Heart right ventricle (tissue), 16 donors: Measurements from ENCODE around the gene TMC5. TPM values are rescaled to one million over a fixed set of nuclear protein-coding genes. Genes with fewer than 3 reads are reported as not detected.

Experiments used
- ATAC-seq, 8 donors: fragments of 200-7000 bp; cut with Tn5 transposase; one replicate each; pipeline ENCODE4 v1.9.1; 2020; ENCODE audit warnings: mild to moderate bottlenecking in 8 of 8, moderate library complexity in 8 of 8, moderate number of reproducible peaks in 1 of 8
- DNase-seq, 2 donors: peaks; one replicate each; pipeline ENCODE4 v3.0.0-alpha.2; 2020
- H3K27ac ChIP-seq, 10 donors: fragments of 200-600 bp; sonication (generic) in 2 of 10; one replicate each; pipeline versions ENCODE4 v1.5.0 to v1.8.0; 2020 to 2022; ENCODE audit warnings: mild to moderate bottlenecking in 3 of 10
- H3K27me3 ChIP-seq, 7 donors: fragments of 200-600 bp; one replicate each; pipeline ENCODE4 v1.8.0; 2021 to 2022; ENCODE audit warnings: mild to moderate bottlenecking in 2 of 7
- H3K36me3 ChIP-seq, 9 donors: fragments of 200-600 bp; sonication (generic) in 1 of 9; one replicate each; pipeline versions ENCODE4 v1.5.0 to v1.8.0; 2020 to 2022; ENCODE audit warnings: mild to moderate bottlenecking in 2 of 9
- H3K4me1 ChIP-seq, 9 donors: fragments of 200-600 bp; sonication (generic) in 1 of 9; one replicate each; pipeline versions ENCODE4 v1.5.0 to v1.8.0; 2020 to 2022; ENCODE audit warnings: mild to moderate bottlenecking in 4 of 9
- H3K4me3 ChIP-seq, 10 donors: fragments of 200-600 bp; sonication (generic) in 2 of 10; one replicate each; pipeline versions ENCODE4 v1.5.0 to v1.8.0; 2020 to 2022; ENCODE audit warnings: mild to moderate bottlenecking in 7 of 10, moderate library complexity in 2 of 10
- H3K9me3 ChIP-seq, 11 donors: fragments of 200-600 bp in 10 of 11; sonication (generic) in 2 of 11; one replicate each; pipeline versions ENCODE4 v1.5.0 to v1.8.0; 2013 to 2022; ENCODE audit warnings: mild to moderate bottlenecking in 2 of 11, control low read depth in 1 of 11, moderate library complexity in 1 of 11
- CTCF ChIP-seq, 9 donors: fragments of 200-600 bp; sonication (generic) in 2 of 9; IDR thresholded peaks; one replicate each; pipeline versions ENCODE4 v1.5.0 to v1.8.0; 2021 to 2022; ENCODE audit warnings: antibody characterized with exemption in 9 of 9, mild to moderate bottlenecking in 5 of 9, moderate library complexity in 1 of 9
- WGBS, 2 donors: extraction: QIAGEN DNeasy Blood & Tissue Kit; methylation state at CpG; one replicate each; pipeline ENCODE4 v1.1.7; 2013; ENCODE audit warnings: inconsistent platforms in 1 of 2; 5-methylcytosine and 5-hydroxymethylcytosine counted together
- intact Hi-C, 10 donors: fragments of 100-400 bp; cut with DNase I; formaldehyde crosslinking; loops; one replicate each; pipeline versions ENCODE4 v1.11.1 to v1.14.2; 2022
- polyA plus RNA-seq, 2 donors: library from polyadenylated mRNA; stranded (reverse); fragments of 200-250 nt; gene quantifications; one replicate each; pipeline ENCODE4 v1.2.3, GENCODE V29; 2013
- total RNA-seq, 10 donors: library from RNA; stranded (reverse); fragmentation: NEBNext Ultra II Directional in 3 of 10; extraction: Animal tissue kit (Norgen Biotek cat#: 25700) in 3 of 10; gene quantifications; one replicate each; pipeline versions ENCODE4 v1.2.1 to v1.2.4, GENCODE V29; 2021 to 2023
- donor health status: Arrhythmogenic right ventricular cardiomyopathy.
- donor health status: ischemic (EF 13 %, LVEDD 7.1; RV severe dilation, severe dysfunction).
- donor health status: healthy with polysubstance abuse.
- donor health status: DM: no; HTN: yes; CAD: no.
- donor health status: DM: no; HTN: no; CAD: no.
- donor health status: ischemic (EF 25% LVEDD 6.9; RV normal size, moderate dysfunction).
- donor health status: ischemic (EF 25% LVEDD 5.7; RV mildly dilated, moderate dysfunction).
- donor health status: healthy.
- donor health status: DM: yes; HTN: yes; CAD: no.
- donor health status: Ischemic cardiomyopathy.
- donor health status: ischemic (EF 35%, LVEDD 5.7; RV mildly dilated, moderate dysfunction).
- donor health status: nonischemic (EF 11% LVEDD 7.7; RV severe dilation, severe dysfunction).
- donor health status: DM: yes; HTN: yes; CAD: no.
- donor health status: PGD.
- donor health status: ischemic (EF 29% LVEDD 5.4; RV normal size, mild dysfunction).
- donor health status: nonischemic (EF 23%, LVEDD 6.1; RV moderate dilation, normal function).

TMC5 gene
- total and polyA plus RNA-seq, 12 donors = under 0.01 to 0.13 (median 0.10) TPM; not detected in 8

GRCh38 chr16:19486051-19486450 is 68.4 kb downstream of the TMC5 start:
- Histone ChIP-seq H3K27me3 (peaks cover 0 to 4% (median 0%) of the 10 kb centered on the region in 7 donors), H3K27ac (no peak overlapping the region), H3K4me1 (no peaks in the 10 kb centered on the region), H3K36me3 (no peaks in the 10 kb centered on the region), H3K4me3 (no peak overlapping the region), H3K9me3 (no peaks in the 10 kb centered on the region)
- ATAC-seq (no peak), DNase-seq (no peak)
- TF ChIP-seq CTCF (IDR thresholded peaks at IDR 0.05) = no peak
- WGBS, 2 donors = 70 to 88% methylated on average over 4 of the region's 4 CpGs
- intact Hi-C loops = no loop called here

- Histone ChIP-seq H3K27ac (no peak overlapping the region), H3K36me3 (no peaks in the 10 kb centered on the region), H3K27me3 (peaks cover 0 to 4% (median 0%) of the 10 kb centered on the region in 7 donors), H3K4me3 (no peak overlapping the region), H3K9me3 (no peaks in the 10 kb centered on the region), H3K4me1 (no peaks in the 10 kb centered on the region)
- WGBS, 2 donors = 86 to 87% methylated on average over 10 of the region's 10 CpGs
- intact Hi-C loops = no loop called here
- DNase-seq (no peak), ATAC-seq (no peak)
- no peak for TF ChIP-seq CTCF (IDR thresholded peaks at IDR 0.05)
These were observed 69.2 kb downstream of the TMC5 start for GRCh38 chr16:19486750-19487325.

- Histone ChIP-seq H3K27me3 (peaks cover 0 to 3% (median 0%) of the 10 kb centered on the region in 7 donors), H3K4me3 (no peak overlapping the region), H3K9me3 (no peaks in the 10 kb centered on the region), H3K36me3 (no peaks in the 10 kb centered on the region), H3K4me1 (peaks cover 0 to under 1% (median 0%) of the 10 kb centered on the region in 9 donors), H3K27ac (no peak overlapping the region)
- DNase-seq (no peak), ATAC-seq (peak in 1 of 8 donors; percentile 27)
- 40 to 55% methylated on average over 4 of the region's 4 CpGs for WGBS, 2 donors
- intact Hi-C loops = no loop called here
- no peak for TF ChIP-seq CTCF (IDR thresholded peaks at IDR 0.05)
These were observed 70.5 kb downstream of the TMC5 start for GRCh38 chr16:19488213-19488640.

GRCh38 chr16:19490619-19491018 is 72.9 kb downstream of the TMC5 start:
- H3K27ac ChIP-seq = no peak overlapping the region
- ATAC-seq (no peak), DNase-seq (no peak)
- 67 to 71% methylated on average over 1 of the region's 1 CpG for WGBS, 2 donors
- TF ChIP-seq CTCF (IDR thresholded peaks at IDR 0.05) = no peak
- H3K4me3 ChIP-seq = no peak overlapping the region
- H3K27me3 ChIP-seq = no peaks in the 10 kb centered on the region
- H3K36me3 ChIP-seq = no peaks in the 10 kb centered on the region
- no peaks in the 10 kb centered on the region for H3K9me3 ChIP-seq
- intact Hi-C loops = no loop called here
- peaks cover 0 to 12% (median 0%) of the 10 kb centered on the region in 9 donors for H3K4me1 ChIP-seq
